GM06990 (cell line): ENCODE measurements around the gene SDCCAG8.

Source experiments
- DNase-seq: peaks from one replicate; pipeline ENCODE4 v3.0.0-alpha.2; 2011; ENCODE audit not compliant: insufficient read length; ENCODE audit errors: extremely low read depth
- H3K27me3 ChIP-seq: replicated peaks from 2 replicates; pipeline ENCODE4 v1.6.0; 2011; ENCODE audit warnings: low read length; ENCODE audit not compliant: control insufficient read depth, insufficient read depth
- H3K36me3 ChIP-seq: 2 replicates; pipeline ENCODE4 v1.5.1; 2011; ENCODE audit warnings: low read length; ENCODE audit not compliant: control insufficient read depth, insufficient read depth
- H3K4me3 ChIP-seq: replicated peaks from 2 replicates; pipeline ENCODE4 v1.5.1; 2011; ENCODE audit warnings: low read depth, mild to moderate bottlenecking, control low read depth, low read length
- TF ChIP-seq, protein P1 (sequence below): IDR thresholded peaks from 2 replicates; pipeline ENCODE4 v1.5.1; 2011; ENCODE audit warnings: low read length, control low read depth, mild to moderate bottlenecking, inconsistent platforms; ENCODE audit not compliant: insufficient read depth, poor library complexity, severe bottlenecking

SDCCAG8 gene

DNA sequence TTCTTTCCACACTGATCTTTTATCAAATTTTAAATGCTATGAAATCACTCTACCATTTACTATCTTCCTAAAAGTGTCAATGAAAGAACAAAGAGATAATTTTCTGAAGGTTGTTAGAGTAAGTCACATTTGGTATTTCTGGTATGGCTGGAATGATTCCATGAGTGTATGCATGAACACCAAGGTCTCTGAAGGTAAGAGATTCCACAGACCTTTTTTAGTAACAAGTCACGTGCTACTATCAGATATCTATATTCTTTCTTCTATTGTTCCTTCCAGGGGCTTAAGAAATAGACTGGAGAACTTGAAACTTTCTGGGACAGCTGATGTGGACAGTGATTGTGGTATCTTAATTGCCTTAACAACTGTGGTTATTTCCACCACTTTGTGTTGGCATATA lies 265.0 kb downstream of the SDCCAG8 start:
- H3K4me3 ChIP-seq, result no peak overlapping the region
- H3K27me3 ChIP-seq, result no peaks in the 10 kb centered on the region
- no peaks in the 10 kb centered on the region for H3K36me3 ChIP-seq
- TF ChIP-seq, protein P1, sequence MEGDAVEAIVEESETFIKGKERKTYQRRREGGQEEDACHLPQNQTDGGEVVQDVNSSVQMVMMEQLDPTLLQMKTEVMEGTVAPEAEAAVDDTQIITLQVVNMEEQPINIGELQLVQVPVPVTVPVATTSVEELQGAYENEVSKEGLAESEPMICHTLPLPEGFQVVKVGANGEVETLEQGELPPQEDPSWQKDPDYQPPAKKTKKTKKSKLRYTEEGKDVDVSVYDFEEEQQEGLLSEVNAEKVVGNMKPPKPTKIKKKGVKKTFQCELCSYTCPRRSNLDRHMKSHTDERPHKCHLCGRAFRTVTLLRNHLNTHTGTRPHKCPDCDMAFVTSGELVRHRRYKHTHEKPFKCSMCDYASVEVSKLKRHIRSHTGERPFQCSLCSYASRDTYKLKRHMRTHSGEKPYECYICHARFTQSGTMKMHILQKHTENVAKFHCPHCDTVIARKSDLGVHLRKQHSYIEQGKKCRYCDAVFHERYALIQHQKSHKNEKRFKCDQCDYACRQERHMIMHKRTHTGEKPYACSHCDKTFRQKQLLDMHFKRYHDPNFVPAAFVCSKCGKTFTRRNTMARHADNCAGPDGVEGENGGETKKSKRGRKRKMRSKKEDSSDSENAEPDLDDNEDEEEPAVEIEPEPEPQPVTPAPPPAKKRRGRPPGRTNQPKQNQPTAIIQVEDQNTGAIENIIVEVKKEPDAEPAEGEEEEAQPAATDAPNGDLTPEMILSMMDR, result no peak
- DNase-seq, result no peak

DNA sequence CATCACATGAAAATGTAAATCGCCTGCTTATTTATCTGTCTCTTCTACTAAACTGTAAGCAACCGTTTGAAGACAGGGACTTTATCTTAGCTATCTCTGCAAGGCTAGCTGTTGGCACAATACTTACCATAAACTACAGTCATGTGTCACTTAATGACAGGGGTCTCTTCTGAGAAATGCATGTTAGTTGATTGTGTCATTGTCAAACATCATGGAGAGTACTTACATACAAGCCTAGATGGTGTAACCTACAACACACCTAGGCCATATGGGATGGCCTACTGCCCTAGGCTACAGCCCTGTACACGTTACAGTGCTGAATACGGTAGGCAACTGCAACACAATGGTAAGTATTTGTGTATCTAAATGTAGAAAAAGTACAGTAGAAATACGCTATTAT lies 267.9 kb downstream of the SDCCAG8 start:
- DNase-seq, result no peak
- Histone ChIP-seq H3K4me3 (no peak overlapping the region), H3K36me3 (no peaks in the 10 kb centered on the region), H3K27me3 (no peaks in the 10 kb centered on the region)
- TF ChIP-seq, protein P1, result no peak

DNA sequence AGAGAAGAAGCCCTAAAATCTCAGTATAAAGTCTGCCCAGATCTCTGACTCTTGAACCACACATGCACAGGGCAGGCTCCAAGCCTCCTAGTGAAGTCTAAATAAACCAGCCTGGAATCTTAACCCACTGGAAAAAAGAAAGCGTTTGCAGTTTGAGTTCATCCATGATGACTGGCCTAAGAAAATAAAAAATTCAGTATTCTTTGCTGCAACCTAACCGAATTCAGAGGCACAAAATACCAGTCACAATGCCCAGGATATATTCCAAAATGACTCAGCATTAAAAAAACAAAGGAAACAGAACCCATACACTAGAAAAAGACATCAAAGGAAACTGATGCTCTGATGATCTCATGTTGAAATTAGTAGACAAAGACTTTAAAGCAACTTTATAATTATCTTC lies 269.2 kb downstream of the SDCCAG8 start:
- TF ChIP-seq, protein P1, result no peak
- Histone ChIP-seq H3K36me3 (no peaks in the 10 kb centered on the region), H3K27me3 (no peaks in the 10 kb centered on the region), H3K4me3 (no peak overlapping the region)
- DNase-seq, result no peak

DNA sequence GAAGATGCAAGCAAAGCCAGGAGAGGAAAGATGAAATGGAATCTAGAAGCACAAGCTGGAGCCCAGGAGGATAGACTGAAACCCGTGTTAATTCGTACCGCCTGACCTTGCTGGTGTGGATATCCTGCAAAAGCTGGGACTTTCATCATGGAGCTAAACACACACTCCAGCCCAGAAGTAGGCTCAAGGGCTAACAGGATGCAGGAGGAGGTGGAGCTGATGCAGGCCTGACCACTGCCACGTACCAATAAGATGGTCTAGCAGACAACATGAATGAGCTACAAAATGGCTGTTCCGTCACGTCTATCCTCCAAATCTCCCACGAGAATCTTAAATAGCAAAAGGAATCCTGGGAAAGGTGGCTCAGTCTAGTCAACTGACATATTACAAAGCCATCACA lies 270.3 kb downstream of the SDCCAG8 start:
- Histone ChIP-seq H3K36me3 (no peaks in the 10 kb centered on the region), H3K27me3 (no peaks in the 10 kb centered on the region), H3K4me3 (no peak overlapping the region)
- no peak for DNase-seq
- TF ChIP-seq, protein P1, result no peak

DNA sequence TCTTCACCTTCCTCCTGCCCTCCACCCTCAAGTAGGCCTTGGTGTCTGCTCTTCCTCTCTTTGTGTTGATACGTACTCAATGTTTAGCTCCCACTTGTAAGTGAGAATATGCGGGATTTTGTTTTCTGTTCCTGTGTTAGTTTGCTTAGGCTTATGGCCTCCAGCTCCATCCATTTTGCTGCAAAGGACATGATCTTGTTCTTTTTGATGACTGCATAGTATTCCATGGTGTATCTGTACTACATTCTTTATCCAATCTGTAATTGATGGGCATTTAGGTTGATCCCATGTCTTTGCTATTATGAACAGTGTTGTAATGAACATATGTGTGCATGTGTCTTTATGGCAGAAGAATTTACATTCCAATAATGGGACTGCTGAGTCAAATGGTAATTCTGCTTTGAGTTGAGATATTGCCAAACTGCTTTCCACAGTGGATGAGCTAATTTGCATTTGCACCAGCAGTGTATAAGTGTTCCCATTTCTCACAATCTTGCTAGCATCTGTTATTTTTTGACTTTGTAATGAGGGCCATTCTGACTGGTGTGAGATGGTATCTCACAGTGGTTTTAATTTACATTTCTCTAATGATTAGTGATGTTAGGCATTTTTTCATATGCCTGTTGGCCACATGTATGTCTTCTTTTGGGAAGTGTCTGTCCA lies 272.7 kb downstream of the SDCCAG8 start:
- TF ChIP-seq, protein P1, result no peak
- Histone ChIP-seq H3K36me3 (no peaks in the 10 kb centered on the region), H3K4me3 (no peak overlapping the region), H3K27me3 (no peaks in the 10 kb centered on the region)
- DNase-seq, result no peak

GRCh38 chr1:243529512-243529911 lies 273.7 kb downstream of the SDCCAG8 start:
- Histone ChIP-seq H3K36me3 (no peaks in the 10 kb centered on the region), H3K4me3 (no peak overlapping the region), H3K27me3 (no peaks in the 10 kb centered on the region)
- no peak for DNase-seq
- TF ChIP-seq, protein P1, result no peak
